Measurements from ENCODE around the gene SMIM3.

- TF ChIP-seq CTCF (IDR thresholded peaks at IDR 0.05; ENCODE audit: insufficient read depth, low read length, poor library complexity, severe bottlenecking) = no peak
- no peak for TF ChIP-seq EZH2phosphoT487 (conservative IDR thresholded peaks at IDR 0.05; ENCODE audit: low read length)
Measured at GRCh38 chr5:150789943-150790611, 11.5 kb downstream of the SMIM3 start.
